ENCODE results near the gene CLEC9A. TPM values are rescaled to one million over a fixed set of nuclear protein-coding genes. Genes with fewer than 3 reads are reported as not detected.

The CLEC9A gene
- total RNA-seq: not detected
- long read RNA-seq: 0 reads

DNA sequence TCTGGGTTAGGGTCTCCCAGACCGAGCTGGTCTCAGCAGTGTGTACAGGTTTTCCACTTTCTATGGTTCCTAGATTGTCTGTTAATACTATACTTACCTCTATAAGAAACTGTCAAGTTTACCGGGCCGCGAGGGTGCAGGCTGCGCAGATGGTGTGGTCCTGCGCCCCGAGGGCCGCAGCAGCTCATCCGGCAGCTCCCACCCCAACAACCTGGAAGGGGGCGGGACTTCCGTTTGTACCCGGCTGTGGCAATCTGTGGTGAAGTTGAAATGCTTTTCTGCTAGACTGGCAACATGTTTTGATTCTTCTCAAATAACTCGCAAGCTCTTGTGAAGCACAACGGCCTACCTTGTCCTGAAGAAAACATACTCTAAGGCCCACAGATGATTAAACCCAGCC, at the start of gene CLEC9A:
Gene CLEC9A, plus strand, starts transcription at position 237 of the 400 bp plus-strand sequence. CDS start 22,006 bp downstream, outside the sequence.
- DNase-seq (no peak), ATAC-seq (no peak)
- H3K27ac ChIP-seq: no peak within 1 kb of the TSS
- no peaks in the 10 kb centered on the region for H3K27me3 ChIP-seq
- TF ChIP-seq POLR2A (IDR thresholded peaks at IDR 0.05) (no peak), CTCF (IDR thresholded peaks at IDR 0.05) (no peak)
- intact Hi-C loops (cut with DNase I): loop anchor here in 1 of 2 donors (10.0 kb wide), 1 partner anchor 104 kb away; the partner anchor contains the start of gene CLEC7A
- H3K4me1 ChIP-seq: no peaks in the 10 kb centered on the region
- no peak within 1 kb of the TSS for H3K4me3 ChIP-seq
- H3K36me3 ChIP-seq: no peaks in the 10 kb centered on the region
- WGBS (ENCODE audit: insufficient coverage, low coverage, low lambda C conversion rate, missing lambda C conversion rate): 71% methylated on average over 9 of the region's 14 CpGs
- no peaks in the 10 kb centered on the region for H3K9me3 ChIP-seq

GRCh38 chr12:9991876-9992275, 38.6 kb upstream of the CLEC9A start:
- ATAC-seq (no peak), DNase-seq (no peak)
- H3K27ac ChIP-seq: no peak overlapping the region
- H3K4me3 ChIP-seq: no peak overlapping the region
- H3K36me3 ChIP-seq: no peaks in the 10 kb centered on the region
- TF ChIP-seq POLR2A (IDR thresholded peaks at IDR 0.05): no peak
- no peak for TF ChIP-seq CTCF (IDR thresholded peaks at IDR 0.05)
- H3K9me3 ChIP-seq: no peaks in the 10 kb centered on the region
- WGBS (ENCODE audit: insufficient coverage, low coverage, low lambda C conversion rate, missing lambda C conversion rate): 40% methylated on average over 3 of the region's 3 CpGs
- H3K4me1 ChIP-seq: no peaks in the 10 kb centered on the region
- H3K27me3 ChIP-seq: no peaks in the 10 kb centered on the region
- intact Hi-C loops (cut with DNase I): no loop called here

DNA sequence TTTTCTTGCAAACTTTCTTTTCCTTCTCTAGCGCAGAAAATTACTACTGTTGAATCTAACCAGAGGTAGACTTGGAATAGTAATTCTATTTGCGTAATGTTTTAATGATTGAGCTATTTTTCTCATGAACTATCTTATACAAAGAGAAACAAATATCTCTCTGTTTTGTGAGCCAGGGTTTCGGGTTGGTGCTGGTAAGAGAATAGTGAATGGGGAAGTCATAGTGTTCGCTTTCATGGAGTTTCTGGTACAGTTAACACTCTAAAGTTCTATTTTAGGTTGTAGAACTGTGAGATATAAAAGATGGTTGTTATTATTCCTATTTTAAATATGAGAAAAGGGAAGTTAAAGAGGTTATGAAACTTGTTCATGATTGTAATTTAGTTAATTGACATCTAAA, 38.2 kb upstream of the CLEC9A start:
- DNase-seq: no peak
- TF ChIP-seq CTCF (IDR thresholded peaks at IDR 0.05) (no peak), POLR2A (IDR thresholded peaks at IDR 0.05) (no peak)
- Histone ChIP-seq H3K36me3 (no peaks in the 10 kb centered on the region), H3K9me3 (no peaks in the 10 kb centered on the region), H3K27ac (no peak overlapping the region), H3K4me1 (no peaks in the 10 kb centered on the region), H3K4me3 (no peak overlapping the region), H3K27me3 (no peaks in the 10 kb centered on the region)
- ATAC-seq: no peak
- intact Hi-C loops (cut with DNase I): no loop called here
- WGBS (ENCODE audit: insufficient coverage, low coverage, low lambda C conversion rate, missing lambda C conversion rate): 53% methylated on average over 4 of the region's 4 CpGs

DNA sequence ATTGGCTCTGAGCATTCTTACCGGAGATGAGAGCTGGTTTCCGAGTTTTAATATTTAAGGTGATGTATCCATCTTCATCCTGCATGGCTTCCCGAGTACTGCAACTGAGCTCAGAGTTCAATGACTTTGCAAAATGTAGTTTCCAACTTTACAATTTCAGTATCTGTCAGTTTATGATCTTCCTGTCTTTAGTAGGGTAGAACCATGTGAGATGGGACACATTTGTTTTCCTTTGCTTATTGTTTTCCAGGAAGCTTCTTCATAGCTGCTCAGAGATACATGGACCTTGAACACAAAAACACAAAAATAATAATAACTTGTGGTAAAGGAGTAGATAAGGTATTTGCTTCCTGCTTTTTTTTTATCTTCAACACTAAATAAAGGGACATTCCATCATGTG, 31.5 kb upstream of the CLEC9A start, which contains the start of gene CLEC1B:
Gene CLEC1B, minus strand, starts transcription at position 106 of the 400 bp plus-strand sequence. Its CDS starts 21 bp downstream, at position 85.
- no peaks in the 10 kb centered on the region for H3K36me3 ChIP-seq
- peak within 1 kb of the TSS in 1 of 3 donors; percentile 22 for H3K4me3 ChIP-seq
- ATAC-seq: peak; percentile 57 to 75 (median 72)
- H3K27ac ChIP-seq: no peak within 1 kb of the TSS
- DNase-seq: no peak
- no peaks in the 10 kb centered on the region for H3K9me3 ChIP-seq
- TF ChIP-seq CTCF (IDR thresholded peaks at IDR 0.05) (no peak), POLR2A (IDR thresholded peaks at IDR 0.05) (no peak)
- no peaks in the 10 kb centered on the region for H3K4me1 ChIP-seq
- WGBS (ENCODE audit: insufficient coverage, low coverage, low lambda C conversion rate, missing lambda C conversion rate): 77% methylated on average over 3 of the region's 3 CpGs
- intact Hi-C loops (cut with DNase I): no loop called here
- no peaks in the 10 kb centered on the region for H3K27me3 ChIP-seq
